GM12892 (cell line): Measurements from ENCODE around the gene NBEA.

Source experiments
- POLR2A ChIP-seq: IDR thresholded peaks from 2 replicates; pipeline ENCODE4 v1.6.1; 2011; ENCODE audit warnings: low read depth, low read length, control low read depth
- POLR2AphosphoS5 ChIP-seq: IDR thresholded peaks from 2 replicates; pipeline ENCODE4 v1.6.1; 2011; ENCODE audit warnings: low read depth, low read length, control low read depth

DNA sequence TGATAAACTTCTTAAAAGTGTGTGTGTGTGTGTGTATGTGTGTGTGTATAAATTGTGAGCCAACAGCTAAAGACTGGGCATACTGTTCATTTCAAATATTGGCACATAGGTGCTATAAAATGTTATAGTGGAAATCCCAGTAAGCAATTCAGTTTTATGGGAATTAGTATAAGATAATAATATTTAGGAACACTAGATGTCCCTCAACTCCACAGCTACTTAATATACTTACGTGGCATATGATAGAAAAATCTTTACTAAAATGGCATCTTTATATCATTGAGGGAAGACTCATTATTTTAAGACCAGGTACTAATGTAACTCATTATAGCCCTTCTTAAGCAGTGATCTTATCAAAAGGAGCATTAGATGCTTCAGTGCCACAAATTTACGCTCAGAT lies 268.2 kb downstream of the NBEA start:
- TF ChIP-seq POLR2A (no peak), POLR2AphosphoS5 (no peak)
